ENCODE results near the gene TNFRSF25. TPM values are rescaled to one million over a fixed set of nuclear protein-coding genes. Genes with fewer than 3 reads are reported as not detected.
A peak's percentile ranks its signal among the peaks of the same experiment; 100 is the strongest.
"Not testable (repeated sequence)": the region's sequence is repeated elsewhere in the genome, so short reads cannot be mapped to it uniquely, and the experiment has no call there.

Gene TNFRSF25
- total and polyA plus RNA-seq, 3 donors from 2014 or later, result 6.2 to 14.0 (median 13.4) TPM

DNA sequence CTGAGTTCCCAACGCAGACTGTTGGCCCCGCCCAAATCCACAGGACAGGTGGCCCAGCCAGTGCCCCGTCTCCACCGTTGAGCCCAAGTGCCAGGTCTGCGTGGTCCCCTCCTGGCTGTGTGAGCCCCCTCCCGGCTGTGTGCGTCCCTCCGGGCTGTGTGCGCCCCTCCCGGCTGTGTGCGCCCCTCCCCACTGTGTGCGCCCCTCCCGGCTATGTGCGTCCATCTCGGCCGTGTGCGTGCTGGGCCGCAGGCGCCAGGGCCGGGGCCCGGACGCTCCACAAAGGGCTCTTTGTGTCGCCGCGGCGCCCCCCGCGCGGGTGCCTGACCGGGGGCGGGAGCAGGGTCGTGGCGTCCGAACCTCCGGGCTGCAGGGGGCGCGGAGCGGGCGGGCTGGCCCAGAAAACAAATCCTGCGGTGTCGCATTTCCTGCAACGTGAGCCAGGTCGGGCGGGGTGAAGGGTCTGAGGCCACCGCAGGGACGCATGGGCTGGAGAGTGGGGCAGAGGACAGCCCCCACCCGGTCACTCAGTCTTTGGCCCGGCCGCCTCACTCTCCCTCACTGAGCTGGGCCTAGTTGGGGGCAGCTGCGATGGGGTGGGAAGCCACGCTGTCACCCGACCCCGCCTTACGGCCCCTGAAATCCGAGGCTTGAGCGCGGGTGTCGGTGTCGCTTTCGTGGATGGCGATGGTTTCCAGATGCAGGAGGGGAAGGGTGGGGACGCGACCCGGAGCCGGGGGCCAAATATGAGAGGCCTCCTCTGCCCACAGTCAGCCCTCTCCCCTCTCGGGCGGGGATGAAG lies 18.8 kb downstream of the TNFRSF25 start:
- Histone ChIP-seq H3K36me3 (ENCODE audit: low read depth, missing control alignments) (no peaks in the 10 kb centered on the region), H3K27ac (no peak overlapping the region), H3K4me1 (no peaks in the 10 kb centered on the region), H3K27me3 (no peaks in the 10 kb centered on the region), H3K9me3 (no peaks in the 10 kb centered on the region), H3K4me3 (no peak overlapping the region)
- 9 to 12% methylated on average over 7 to 57 of the region's 67 CpGs for WGBS, 2 donors
- intact Hi-C loops (cut with DNase I; ENCODE audit: low total_unique reads), result no loop called here
- no peak for TF ChIP-seq POLR2A (IDR thresholded peaks at IDR 0.05)
- TF ChIP-seq, protein P1, sequence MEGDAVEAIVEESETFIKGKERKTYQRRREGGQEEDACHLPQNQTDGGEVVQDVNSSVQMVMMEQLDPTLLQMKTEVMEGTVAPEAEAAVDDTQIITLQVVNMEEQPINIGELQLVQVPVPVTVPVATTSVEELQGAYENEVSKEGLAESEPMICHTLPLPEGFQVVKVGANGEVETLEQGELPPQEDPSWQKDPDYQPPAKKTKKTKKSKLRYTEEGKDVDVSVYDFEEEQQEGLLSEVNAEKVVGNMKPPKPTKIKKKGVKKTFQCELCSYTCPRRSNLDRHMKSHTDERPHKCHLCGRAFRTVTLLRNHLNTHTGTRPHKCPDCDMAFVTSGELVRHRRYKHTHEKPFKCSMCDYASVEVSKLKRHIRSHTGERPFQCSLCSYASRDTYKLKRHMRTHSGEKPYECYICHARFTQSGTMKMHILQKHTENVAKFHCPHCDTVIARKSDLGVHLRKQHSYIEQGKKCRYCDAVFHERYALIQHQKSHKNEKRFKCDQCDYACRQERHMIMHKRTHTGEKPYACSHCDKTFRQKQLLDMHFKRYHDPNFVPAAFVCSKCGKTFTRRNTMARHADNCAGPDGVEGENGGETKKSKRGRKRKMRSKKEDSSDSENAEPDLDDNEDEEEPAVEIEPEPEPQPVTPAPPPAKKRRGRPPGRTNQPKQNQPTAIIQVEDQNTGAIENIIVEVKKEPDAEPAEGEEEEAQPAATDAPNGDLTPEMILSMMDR (IDR thresholded peaks at IDR 0.05), result no peak
- no peak for DNase-seq

DNA sequence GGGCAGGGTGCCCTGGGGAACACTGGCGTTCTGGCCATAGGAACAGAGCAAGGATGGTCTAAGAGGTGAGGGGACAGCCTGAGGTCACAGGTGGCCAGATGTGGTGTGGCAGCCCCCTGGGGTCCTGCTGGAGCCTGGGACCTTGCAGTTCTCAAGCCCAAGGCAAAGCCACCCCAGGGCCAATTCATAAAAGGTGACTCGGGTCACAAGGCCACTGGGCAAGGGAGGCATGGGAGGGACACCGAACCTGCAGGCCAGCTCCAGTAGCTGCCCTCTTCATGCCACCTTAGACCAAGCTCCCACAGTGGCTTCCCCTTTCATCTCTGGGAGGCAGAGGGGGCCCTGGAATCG lies 19.3 kb downstream of the TNFRSF25 start:
- DNase-seq, result no peak
- Histone ChIP-seq H3K4me1 (no peaks in the 10 kb centered on the region), H3K4me3 (no peak overlapping the region), H3K9me3 (no peaks in the 10 kb centered on the region), H3K36me3 (ENCODE audit: low read depth, missing control alignments) (no peaks in the 10 kb centered on the region), H3K27ac (no peak overlapping the region), H3K27me3 (no peaks in the 10 kb centered on the region)
- no peak for TF ChIP-seq POLR2A (IDR thresholded peaks at IDR 0.05)
- TF ChIP-seq, protein P1 (IDR thresholded peaks at IDR 0.05), result no peak
- WGBS, 2 donors, result 63 to 68% methylated on average over 4 of the region's 4 CpGs
- intact Hi-C loops (cut with DNase I; ENCODE audit: low total_unique reads), result no loop called here

GRCh38 chr1:6445929-6446328 lies 20.0 kb downstream of the TNFRSF25 start:
- H3K27me3 ChIP-seq; DNase-seq; intact Hi-C loops (cut with DNase I; ENCODE audit: low total_unique reads); H3K4me3 ChIP-seq; H3K4me1 ChIP-seq; H3K36me3 ChIP-seq (ENCODE audit: low read depth, missing control alignments); H3K9me3 ChIP-seq; H3K27ac ChIP-seq: not testable (repeated sequence)
- 72 to 92% methylated on average over 3 to 4 of the region's 4 CpGs for WGBS, 2 donors

GRCh38 chr1:6445062-6445763 lies 20.8 kb downstream of the TNFRSF25 start:
- TF ChIP-seq, protein P1 (IDR thresholded peaks at IDR 0.05), result peak in 2 of 3 experiments; percentile 23 to 39
- TF ChIP-seq POLR2A (IDR thresholded peaks at IDR 0.05), result no peak
- no peak for DNase-seq
- no peaks in the 10 kb centered on the region for H3K9me3 ChIP-seq
- no peaks in the 10 kb centered on the region for H3K27me3 ChIP-seq
- H3K4me3 ChIP-seq, result no peak overlapping the region
- H3K4me1 ChIP-seq, result no peaks in the 10 kb centered on the region
- no peak overlapping the region for H3K27ac ChIP-seq
- 67 to 73% methylated on average over 15 to 19 of the region's 19 CpGs for WGBS, 2 donors
- intact Hi-C loops (cut with DNase I; ENCODE audit: low total_unique reads), result no loop called here
- no peaks in the 10 kb centered on the region for H3K36me3 ChIP-seq (ENCODE audit: low read depth, missing control alignments)

DNA sequence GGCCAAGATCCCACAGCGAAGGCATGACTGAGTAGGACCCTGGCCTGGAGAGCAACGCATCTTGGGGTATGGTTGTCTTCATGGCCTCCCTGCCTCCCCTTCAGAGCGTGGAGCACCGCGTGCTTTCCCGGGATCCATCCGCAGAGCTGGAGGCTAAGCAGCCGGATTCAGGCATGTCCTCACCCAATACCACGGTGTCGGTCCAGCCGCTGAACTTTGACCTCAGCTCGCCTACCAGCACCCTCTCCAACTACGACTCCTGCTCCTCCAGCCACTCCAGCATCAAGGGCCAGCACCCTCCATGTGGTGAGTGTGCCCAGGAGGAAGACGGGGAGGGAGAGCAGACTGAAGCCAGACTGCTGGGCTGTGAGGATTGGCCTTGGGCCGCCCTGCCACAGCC lies 21.6 kb downstream of the TNFRSF25 start:
- TF ChIP-seq, protein P1 (IDR thresholded peaks at IDR 0.05), result no peak
- no peak for TF ChIP-seq POLR2A (IDR thresholded peaks at IDR 0.05)
- DNase-seq, result no peak
- Histone ChIP-seq H3K4me1 (peaks cover 3% of the 10 kb centered on the region), H3K9me3 (no peaks in the 10 kb centered on the region), H3K27me3 (no peaks in the 10 kb centered on the region), H3K36me3 (ENCODE audit: low read depth, missing control alignments) (no peaks in the 10 kb centered on the region), H3K27ac (no peak overlapping the region), H3K4me3 (no peak overlapping the region)
- WGBS, 2 donors, result 90 to 93% methylated on average over 3 to 15 of the region's 15 CpGs
- intact Hi-C loops (cut with DNase I; ENCODE audit: low total_unique reads), result no loop called here
